ENCODE measurements around the gene PCDHGB2.
A peak's percentile ranks its signal among the peaks of the same experiment; 100 is the strongest.
"Not testable (repeated sequence)": the region's sequence is repeated elsewhere in the genome, so short reads cannot be mapped to it uniquely, and the experiment has no call there.

PCDHGB2 gene

GRCh38 chr5:141394401-141395187, 34.8 kb downstream of the PCDHGB2 start:
- not testable (repeated sequence) for H3K4me3 ChIP-seq (ENCODE audit: low read length); H3K36me3 ChIP-seq (ENCODE audit: insufficient read depth, low read depth, low read length); H3K9ac ChIP-seq (ENCODE audit: low read depth, low read length); H3K27me3 ChIP-seq (ENCODE audit: insufficient read depth, low read length); H3K4me1 ChIP-seq (ENCODE audit: insufficient read depth, low read length); H3K27ac ChIP-seq (ENCODE audit: low read length)
- H3K9me3 ChIP-seq (ENCODE audit: insufficient read depth, low read depth, low read length), result peaks cover 86% of the 10 kb centered on the region

- not testable (repeated sequence) for H3K9ac ChIP-seq (ENCODE audit: low read depth, low read length); H3K4me1 ChIP-seq (ENCODE audit: insufficient read depth, low read length); H3K27me3 ChIP-seq (ENCODE audit: insufficient read depth, low read length); H3K36me3 ChIP-seq (ENCODE audit: insufficient read depth, low read depth, low read length); H3K4me3 ChIP-seq (ENCODE audit: low read length); H3K27ac ChIP-seq (ENCODE audit: low read length)
- peaks cover 79% of the 10 kb centered on the region for H3K9me3 ChIP-seq (ENCODE audit: insufficient read depth, low read depth, low read length)
Measured at GRCh38 chr5:141397756-141398551, 38.2 kb downstream of the PCDHGB2 start, which contains the start of gene PCDHGB5. PCDHGB5 (plus strand) TSS chr5:141397947; CDS start chr5:141398128, 181 bp downstream.

GRCh38 chr5:141398608-141399007, 38.8 kb downstream of the PCDHGB2 start:
- Histone ChIP-seq H3K9ac (ENCODE audit: low read depth, low read length) (no peak overlapping the region), H3K27me3 (ENCODE audit: insufficient read depth, low read length) (no peaks in the 10 kb centered on the region), H3K36me3 (ENCODE audit: insufficient read depth, low read depth, low read length) (no peaks in the 10 kb centered on the region), H3K9me3 (ENCODE audit: insufficient read depth, low read depth, low read length) (peaks cover 74% of the 10 kb centered on the region), H3K4me1 (ENCODE audit: insufficient read depth, low read length) (no peaks in the 10 kb centered on the region), H3K4me3 (ENCODE audit: low read length) (no peak overlapping the region), H3K27ac (ENCODE audit: low read length) (no peak overlapping the region)

GRCh38 chr5:141399555-141400258, 39.9 kb downstream of the PCDHGB2 start:
- Histone ChIP-seq H3K9me3 (ENCODE audit: insufficient read depth, low read depth, low read length) (peaks cover 65% of the 10 kb centered on the region), H3K36me3 (ENCODE audit: insufficient read depth, low read depth, low read length) (no peaks in the 10 kb centered on the region), H3K4me1 (ENCODE audit: insufficient read depth, low read length) (no peaks in the 10 kb centered on the region), H3K27ac (ENCODE audit: low read length) (no peak overlapping the region), H3K9ac (ENCODE audit: low read depth, low read length) (no peak overlapping the region), H3K27me3 (ENCODE audit: insufficient read depth, low read length) (no peaks in the 10 kb centered on the region), H3K4me3 (ENCODE audit: low read length) (no peak overlapping the region)

DNA sequence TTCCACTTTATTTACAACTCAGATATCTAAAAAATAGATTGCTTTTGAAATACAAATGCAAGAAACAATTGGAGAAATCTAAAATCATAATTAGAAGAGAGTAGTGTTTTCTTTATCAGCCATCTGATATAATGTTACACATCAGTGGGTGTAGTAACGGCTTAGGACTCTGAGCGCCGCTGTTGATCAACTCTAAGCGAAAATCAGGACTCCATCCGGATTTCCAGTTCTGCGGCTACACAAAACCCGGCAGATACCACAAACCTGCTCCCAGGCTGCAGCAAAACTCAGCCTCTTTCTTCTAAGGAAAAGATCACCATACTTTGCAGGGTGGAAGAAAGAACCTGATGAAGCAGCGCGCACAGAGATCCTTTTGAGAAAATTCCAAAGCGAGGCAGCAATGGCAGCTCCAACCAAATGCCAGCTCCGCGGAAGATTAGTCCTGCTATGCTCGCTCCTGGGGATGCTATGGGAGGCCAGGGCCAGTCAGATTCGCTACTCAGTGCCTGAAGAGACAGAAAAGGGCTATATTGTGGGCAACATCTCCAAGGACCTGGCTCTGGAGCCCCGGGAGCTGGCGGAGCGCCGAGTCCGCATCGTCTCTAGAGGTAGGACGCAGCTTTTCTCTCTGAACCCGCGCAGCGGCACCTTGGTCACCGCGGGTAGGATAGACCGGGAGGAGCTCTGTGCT, 42.9 kb downstream of the PCDHGB2 start, which contains the start of gene PCDHGA9:
PCDHGA9 (plus strand) TSS at position 226 of the 691 bp plus-strand sequence; CDS start at position 401, 175 bp downstream.
- Histone ChIP-seq H3K9ac (ENCODE audit: low read depth, low read length) (no peak within 1 kb of the TSS), H3K4me1 (ENCODE audit: insufficient read depth, low read length) (no peaks in the 10 kb centered on the region), H3K36me3 (ENCODE audit: insufficient read depth, low read depth, low read length) (no peaks in the 10 kb centered on the region), H3K9me3 (ENCODE audit: insufficient read depth, low read depth, low read length) (peaks cover 38% of the 10 kb centered on the region), H3K27me3 (ENCODE audit: insufficient read depth, low read length) (no peaks in the 10 kb centered on the region), H3K27ac (ENCODE audit: low read length) (no peak within 1 kb of the TSS), H3K4me3 (ENCODE audit: low read length) (no peak within 1 kb of the TSS)

DNA sequence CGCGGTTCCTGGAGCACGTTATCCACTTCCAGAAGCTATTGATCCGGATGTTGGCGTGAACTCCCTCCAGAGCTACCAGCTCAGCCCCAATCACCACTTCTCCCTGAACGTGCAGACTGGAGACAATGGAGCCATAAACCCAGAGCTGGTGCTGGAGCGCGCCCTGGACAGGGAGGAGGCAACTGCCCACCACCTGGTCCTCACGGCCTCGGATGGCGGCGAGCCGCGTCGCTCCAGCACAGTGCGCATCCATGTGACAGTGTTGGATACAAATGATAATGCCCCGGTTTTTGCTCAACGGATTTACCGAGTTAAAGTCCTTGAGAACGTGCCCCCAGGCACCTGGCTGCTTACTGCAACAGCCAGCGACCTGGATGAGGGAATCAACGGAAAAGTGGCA, 43.6 kb downstream of the PCDHGB2 start:
- H3K9me3 ChIP-seq (ENCODE audit: insufficient read depth, low read depth, low read length), result peaks cover 37% of the 10 kb centered on the region
- no peak overlapping the region for H3K9ac ChIP-seq (ENCODE audit: low read depth, low read length)
- H3K4me1 ChIP-seq (ENCODE audit: insufficient read depth, low read length), result no peaks in the 10 kb centered on the region
- no peaks in the 10 kb centered on the region for H3K36me3 ChIP-seq (ENCODE audit: insufficient read depth, low read depth, low read length)
- no peak overlapping the region for H3K4me3 ChIP-seq (ENCODE audit: low read length)
- peaks cover under 1% of the 10 kb centered on the region; the same call in 1 of the 2 replicates for H3K27me3 ChIP-seq (ENCODE audit: insufficient read depth, low read length)
- no peak overlapping the region for H3K27ac ChIP-seq (ENCODE audit: low read length)

DNA sequence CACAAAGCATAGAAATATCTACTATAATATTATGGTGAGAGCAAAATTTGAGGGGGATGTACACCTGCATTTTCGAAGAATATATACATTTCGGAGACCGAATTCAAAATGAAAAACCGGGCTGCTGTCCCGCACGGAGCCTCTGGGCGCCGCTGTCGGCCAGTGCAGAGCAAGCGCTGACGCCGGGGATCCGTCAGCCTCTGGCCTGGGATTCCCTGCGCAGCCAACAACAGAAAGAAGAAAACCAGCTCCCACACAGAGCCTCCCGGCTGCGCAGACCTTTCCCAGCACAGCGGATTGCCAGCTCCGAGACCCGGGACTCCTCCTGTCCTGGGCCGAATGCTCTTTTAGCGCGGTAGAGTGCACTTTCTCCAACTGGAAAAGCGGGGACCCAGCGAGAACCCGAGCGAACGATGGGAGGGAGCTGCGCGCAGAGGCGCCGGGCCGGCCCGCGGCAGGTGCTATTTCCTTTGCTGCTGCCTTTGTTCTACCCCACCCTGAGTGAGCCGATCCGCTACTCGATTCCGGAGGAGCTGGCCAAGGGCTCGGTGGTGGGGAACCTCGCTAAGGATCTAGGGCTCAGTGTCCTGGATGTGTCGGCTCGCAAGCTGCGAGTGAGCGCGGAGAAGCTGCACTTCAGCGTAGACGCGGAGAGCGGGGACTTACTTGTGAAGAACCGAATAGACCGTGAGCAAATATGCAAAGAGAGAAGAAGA, 48.2 kb downstream of the PCDHGB2 start, which contains the start of gene PCDHGB6:
PCDHGB6 (plus strand) TSS at position 232 of the 716 bp plus-strand sequence; CDS start at position 414, 182 bp downstream.
- Histone ChIP-seq H3K4me3 (ENCODE audit: low read length) (peak within 1 kb of the TSS; percentile 84), H3K9ac (ENCODE audit: low read depth, low read length) (peak within 1 kb of the TSS; percentile 76), H3K27me3 (ENCODE audit: insufficient read depth, low read length) (peaks cover 12% of the 10 kb centered on the region), H3K9me3 (ENCODE audit: insufficient read depth, low read depth, low read length) (peaks cover 16% of the 10 kb centered on the region; the same call in 1 of the 2 replicates)
- H3K36me3 ChIP-seq (ENCODE audit: insufficient read depth, low read depth, low read length); H3K4me1 ChIP-seq (ENCODE audit: insufficient read depth, low read length); H3K27ac ChIP-seq (ENCODE audit: low read length): not testable (repeated sequence)

DNA sequence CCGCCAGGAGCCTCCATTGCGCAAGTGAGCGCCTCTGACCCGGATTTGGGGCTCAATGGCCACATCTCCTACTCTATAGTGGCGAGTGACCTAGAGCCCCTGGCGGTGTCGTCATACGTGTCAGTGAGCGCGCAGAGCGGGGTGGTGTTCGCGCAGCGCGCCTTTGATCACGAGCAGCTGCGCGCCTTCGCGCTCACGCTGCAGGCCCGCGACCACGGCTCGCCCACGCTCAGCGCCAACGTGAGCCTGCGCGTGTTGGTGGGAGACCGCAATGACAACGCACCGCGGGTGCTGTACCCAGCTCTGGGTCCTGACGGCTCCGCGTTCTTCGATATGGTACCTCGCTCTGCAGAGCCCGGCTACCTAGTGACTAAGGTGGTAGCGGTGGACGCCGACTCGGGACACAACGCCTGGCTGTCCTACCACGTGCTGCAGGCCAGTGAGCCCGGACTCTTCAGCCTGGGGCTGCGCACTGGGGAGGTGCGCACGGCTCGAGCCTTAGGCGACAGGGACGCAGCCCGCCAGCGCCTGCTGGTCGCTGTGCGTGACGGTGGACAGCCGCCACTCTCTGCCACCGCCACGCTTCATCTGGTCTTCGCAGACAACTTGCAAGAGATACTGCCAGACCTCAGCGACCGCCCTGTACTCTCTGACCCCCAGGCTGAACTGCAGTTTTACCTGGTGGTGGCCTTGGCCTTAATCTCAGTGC, 50.0 kb downstream of the PCDHGB2 start:
- H3K9me3 ChIP-seq (ENCODE audit: insufficient read depth, low read depth, low read length), result peaks cover 27% of the 10 kb centered on the region
- no peak overlapping the region for H3K4me3 ChIP-seq (ENCODE audit: low read length)
- H3K27ac ChIP-seq (ENCODE audit: low read length), result no peak overlapping the region
- H3K4me1 ChIP-seq (ENCODE audit: insufficient read depth, low read length), result no peaks in the 10 kb centered on the region
- H3K36me3 ChIP-seq (ENCODE audit: insufficient read depth, low read depth, low read length), result no peaks in the 10 kb centered on the region
- H3K27me3 ChIP-seq (ENCODE audit: insufficient read depth, low read length), result peaks cover 12% of the 10 kb centered on the region
- no peak overlapping the region for H3K9ac ChIP-seq (ENCODE audit: low read depth, low read length)

DNA sequence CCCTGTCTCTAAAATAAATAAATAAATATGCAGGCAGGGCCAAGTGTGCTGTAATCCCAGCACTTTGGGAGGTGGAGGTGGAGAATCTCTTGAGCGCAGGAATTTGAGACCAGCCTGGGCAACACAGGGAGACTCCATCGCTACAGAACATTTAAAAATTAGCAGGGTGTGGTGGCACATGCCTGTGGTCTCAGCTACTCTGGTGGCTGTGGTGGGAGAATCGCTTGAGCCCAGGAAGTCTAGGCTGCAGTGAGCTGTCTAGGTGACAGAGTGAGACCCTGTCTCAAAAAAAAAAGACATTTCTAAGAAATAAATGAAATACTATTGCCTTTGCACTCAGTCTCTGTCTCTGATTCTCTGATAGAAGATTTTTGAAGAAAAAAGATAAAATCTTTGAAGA, 51.8 kb downstream of the PCDHGB2 start:
- no peak overlapping the region for H3K9ac ChIP-seq (ENCODE audit: low read depth, low read length)

More for the DNA sequence above, 51.8 kb downstream of the PCDHGB2 start:
- H3K4me3 ChIP-seq (ENCODE audit: low read length), result no peak overlapping the region
- H3K9me3 ChIP-seq (ENCODE audit: insufficient read depth, low read depth, low read length), result peaks cover 27% of the 10 kb centered on the region
- no peak overlapping the region for H3K27ac ChIP-seq (ENCODE audit: low read length)
- no peaks in the 10 kb centered on the region for H3K4me1 ChIP-seq (ENCODE audit: insufficient read depth, low read length)
- no peaks in the 10 kb centered on the region for H3K36me3 ChIP-seq (ENCODE audit: insufficient read depth, low read depth, low read length)
- H3K27me3 ChIP-seq (ENCODE audit: insufficient read depth, low read length), result peaks cover 12% of the 10 kb centered on the region

Measured in iPS-20b (cell line).